ENCODE measurements around the gene TMC2. TPM values are rescaled to one million over a fixed set of nuclear protein-coding genes. Genes with fewer than 3 reads are reported as not detected.
A peak's percentile ranks its signal among the peaks of the same experiment; 100 is the strongest.

The TMC2 gene
- total and polyA plus RNA-seq, 2 of the 4 experiments (the other 2 are of a cell fraction) = not detected

- H2BK20ac ChIP-seq (ENCODE audit: low read depth, low read length) = no peak overlapping the region
- 82% methylated on average over 2 of the region's 3 CpGs; no CpG with 5 or more reads in 1 of the 2 experiments for WGBS, 2 experiments (ENCODE audit: extremely low coverage in 2 of 2, insufficient read length in 1 of 2)
- H2BK120ac ChIP-seq (ENCODE audit: low read depth, low read length) = no peak overlapping the region
- H3K23ac ChIP-seq (ENCODE audit: low read depth, low read length) = no peak overlapping the region
- H3K18ac ChIP-seq (ENCODE audit: low read depth, low read length) = no peak overlapping the region
- H3K4me1 ChIP-seq (ENCODE audit: control insufficient read depth, insufficient read depth, low read length) = peaks cover 5% of the 10 kb centered on the region
- H3K27ac ChIP-seq (ENCODE audit: insufficient read depth, low read length) = no peak overlapping the region
- in situ Hi-C loops (cut with MboI; ENCODE audit: low sequenced_read_pairs) = no loop called here
- no TSS peak for BruUV-seq (replicated peaks)
- peaks cover 59% of the 10 kb centered on the region for H3K36me3 ChIP-seq (ENCODE audit: control insufficient read depth, insufficient read depth, low read length)
- H3K27me3 ChIP-seq (ENCODE audit: control insufficient read depth, insufficient read depth, low read length) = no peaks in the 10 kb centered on the region
- intact Hi-C loops (cut with micrococcal nuclease) = no loop called here
- peaks cover 57% of the 10 kb centered on the region for H4K20me1 ChIP-seq (ENCODE audit: insufficient read depth, low read length)
- H2BK5ac ChIP-seq (ENCODE audit: low read depth, low read length, poor library complexity, severe bottlenecking) = no peak overlapping the region
- ATAC-seq (ENCODE audit: low read depth) (no peak), DNase-seq (no peak)
- dilution Hi-C loops (cut with HindIII; ENCODE audit: low sequenced_read_pairs, unreplicated experiment) = no loop called here
- no peak overlapping the region for H2AK5ac ChIP-seq (ENCODE audit: low read depth, low read length)
- H3K9ac ChIP-seq (ENCODE audit: low read depth, low read length) = no peak overlapping the region
- no peaks in the 10 kb centered on the region for H3K9me3 ChIP-seq (ENCODE audit: control insufficient read depth, insufficient read depth, low read length)
- H2BK15ac ChIP-seq (ENCODE audit: low read depth, low read length) = no peak overlapping the region
- no peak overlapping the region for H4K5ac ChIP-seq (ENCODE audit: low read depth, low read length)
- no peak overlapping the region for H3K4me2 ChIP-seq (ENCODE audit: low read depth, low read length)
- H3K4me3 ChIP-seq (ENCODE audit: insufficient read depth, low read depth, low read length) = no peak overlapping the region
- no peak overlapping the region for H3K56ac ChIP-seq (ENCODE audit: extremely low read depth, insufficient read depth, low read length)
- H3K14ac ChIP-seq (replicated peaks; ENCODE audit: low read depth, low read length) = no peak overlapping the region
- H3K79me1 ChIP-seq (ENCODE audit: low read depth in 1 of 2, low read length in 2 of 2) = peaks cover 28 to 58% of the 10 kb centered on the region in 2 experiments
- H4K91ac ChIP-seq (ENCODE audit: insufficient read depth, low read depth, low read length) = no peak overlapping the region
- H2AK9ac ChIP-seq (replicated peaks; ENCODE audit: low read depth, low read length, poor library complexity) = no peak overlapping the region
- TF ChIP-seq RFX5 (IDR thresholded peaks at IDR 0.05; ENCODE audit: low read depth, low read length) (no peak), BHLHE40 (IDR thresholded peaks at IDR 0.05; ENCODE audit: low read depth, low read length) (no peak), ELK1 (IDR thresholded peaks at IDR 0.05; ENCODE audit: borderline replicate concordance, low read depth, low read length) (no peak), CEBPB (IDR thresholded peaks at IDR 0.05; ENCODE audit: low read depth, low read length) (no peak), MXI1 (IDR thresholded peaks at IDR 0.05; ENCODE audit: borderline replicate concordance, low read depth, low read length) (no peak), RCOR1 (IDR thresholded peaks at IDR 0.05; ENCODE audit: insufficient replicate concordance, low read length) (no peak), USF2 (IDR thresholded peaks at IDR 0.05; ENCODE audit: low read depth, low read length) (no peak), MAFK (IDR thresholded peaks at IDR 0.05; ENCODE audit: low read depth, low read length) (no peak), CHD1 (IDR thresholded peaks at IDR 0.05; ENCODE audit: low read depth, low read length) (no peak), CTCF (conservative IDR thresholded peaks at IDR 0.05; ENCODE audit: low read depth, low read length) (no peak), SMC3 (IDR thresholded peaks at IDR 0.05; ENCODE audit: low read depth, low read length) (no peak)
- peaks cover 16% of the 10 kb centered on the region for H3K9me1 ChIP-seq (ENCODE audit: insufficient read depth, low read length)
- CTCF ChIA-PET = no interaction called here
- no peak overlapping the region for H2AFZ ChIP-seq (replicated peaks; ENCODE audit: low read length, poor library complexity)
- 0 out of 4 replicates have a peak overlapping the region, but pooled peaks of 1 of the 2 experiments have one; percentile 2 for H4K8ac ChIP-seq (ENCODE audit: low read depth in 2 of 2, low read length in 2 of 2)
- POLR2A ChIA-PET (ENCODE audit: unreplicated experiment) = no interaction called here
- H3K4ac ChIP-seq (ENCODE audit: low read depth, low read length) = no peak overlapping the region
Measured at GRCh38 chr20:2654831-2655230, 118.5 kb downstream of the TMC2 start.
